NCI-H2107 (cell line): ENCODE measurements around the gene DCLK2.

ENCODE experiments used
- DNase-seq: peaks from one replicate; lab custom pipeline; 2025; lab: John Stamatoyannopoulos, UW

The DCLK2 gene

DNA sequence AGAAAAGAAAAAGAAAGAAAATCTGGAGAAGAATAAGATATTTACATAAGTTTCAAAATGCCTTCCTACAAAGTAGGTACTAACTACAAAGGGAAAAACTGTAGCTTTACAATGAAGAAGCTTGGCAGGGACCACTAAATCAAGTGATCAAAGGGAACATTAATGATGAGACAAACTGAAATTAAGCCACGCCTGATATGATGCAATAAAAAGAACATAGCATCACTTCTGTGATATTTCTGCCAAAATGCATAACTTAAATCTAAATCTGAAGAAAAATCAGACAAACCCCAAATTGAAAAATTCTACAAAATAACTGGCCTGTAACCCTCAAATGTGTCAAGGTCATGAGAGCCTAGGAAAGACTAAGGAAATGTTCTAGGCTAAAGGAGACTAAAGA lies 8.9 kb upstream of the DCLK2 start:
- no peak for DNase-seq

DNA sequence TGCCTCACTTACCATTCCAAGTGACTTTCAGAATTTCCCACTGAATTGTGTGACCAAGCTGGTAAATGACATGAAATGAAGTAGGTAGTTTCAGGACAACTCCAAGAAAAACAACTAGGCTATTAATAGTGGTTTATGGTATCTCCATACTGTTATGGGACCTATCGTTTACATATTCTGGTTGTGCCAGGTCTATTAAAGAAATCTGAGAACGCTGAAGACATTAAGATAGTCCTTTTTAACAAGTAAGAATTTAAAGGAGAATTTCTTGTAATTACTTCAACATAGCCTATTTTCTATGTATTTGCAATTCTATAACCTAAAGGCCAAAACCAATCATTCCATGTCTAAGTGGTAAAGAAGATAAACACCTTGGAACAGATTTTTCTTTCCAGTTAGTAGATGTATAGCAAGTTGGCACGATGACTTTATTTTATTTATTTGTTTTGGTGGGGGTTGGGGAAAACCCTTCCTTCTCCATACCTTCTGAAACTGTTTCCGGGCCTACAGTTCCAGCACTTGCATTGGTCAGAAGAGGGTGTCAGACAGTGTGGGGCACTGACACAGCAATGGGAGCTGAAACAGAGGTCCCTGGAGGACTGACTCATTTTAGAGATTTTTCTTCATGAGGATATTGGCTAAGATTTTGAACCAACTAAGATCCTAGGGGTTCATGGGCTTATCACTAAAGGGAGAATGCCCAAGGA lies 7.6 kb upstream of the DCLK2 start:
- DNase-seq: no peak

DNA sequence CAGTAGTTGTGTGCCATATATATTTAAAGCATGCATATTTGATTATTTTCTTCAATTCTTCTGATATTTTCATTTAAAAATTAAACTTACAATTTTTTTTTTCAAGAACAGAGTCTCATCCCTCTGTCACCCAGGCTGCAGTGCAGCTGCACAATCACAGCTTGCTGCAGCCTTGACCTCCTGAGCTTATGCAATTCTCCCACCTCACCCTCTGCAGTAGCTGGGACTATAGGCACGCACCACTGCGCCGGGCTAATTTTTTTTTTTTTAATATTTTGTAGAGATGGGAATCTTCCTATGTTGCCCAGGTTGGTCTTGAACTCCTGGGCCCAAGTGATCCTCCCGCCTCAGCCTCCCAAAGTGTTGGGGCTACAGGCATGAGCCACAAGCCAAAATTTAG lies 5.8 kb upstream of the DCLK2 start:
- no peak for DNase-seq

DNA sequence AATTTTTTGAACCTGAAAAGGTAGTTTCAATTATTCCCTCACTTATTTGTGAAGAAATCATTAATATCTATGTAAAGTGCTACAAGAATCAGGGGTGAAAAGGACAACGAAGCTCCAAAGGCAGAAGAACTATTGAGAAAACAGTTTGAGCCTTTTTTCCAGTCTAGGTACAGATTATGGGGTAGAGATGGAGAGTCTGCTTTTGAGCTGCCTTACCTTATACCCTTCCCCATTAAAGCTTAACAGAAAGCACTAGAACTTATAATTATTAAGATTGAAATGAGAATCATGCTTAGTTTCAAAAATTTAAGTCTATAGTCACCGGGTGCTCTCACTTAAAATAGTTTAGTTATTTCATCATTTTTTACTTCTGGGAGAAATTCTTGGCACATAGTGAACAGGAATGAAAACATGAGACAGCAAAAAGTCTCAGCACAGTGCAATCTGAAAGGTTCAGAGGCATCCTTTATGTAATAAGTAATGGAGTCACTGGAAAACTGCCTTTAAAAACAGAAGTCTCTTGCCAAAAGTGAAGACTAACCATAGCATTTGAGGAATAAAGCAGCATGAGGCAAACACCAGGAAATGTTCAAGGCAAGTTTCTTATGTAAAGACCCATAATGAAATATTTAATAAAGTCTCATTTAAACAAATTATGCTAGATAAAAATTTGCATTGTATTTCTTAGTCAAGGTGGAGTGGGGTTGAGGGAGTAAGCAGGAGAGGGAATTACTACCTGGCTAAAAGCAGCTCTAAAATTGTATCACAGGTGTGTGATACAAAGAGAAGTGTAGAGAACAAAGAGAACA lies 5.1 kb upstream of the DCLK2 start:
- no peak for DNase-seq

DNA sequence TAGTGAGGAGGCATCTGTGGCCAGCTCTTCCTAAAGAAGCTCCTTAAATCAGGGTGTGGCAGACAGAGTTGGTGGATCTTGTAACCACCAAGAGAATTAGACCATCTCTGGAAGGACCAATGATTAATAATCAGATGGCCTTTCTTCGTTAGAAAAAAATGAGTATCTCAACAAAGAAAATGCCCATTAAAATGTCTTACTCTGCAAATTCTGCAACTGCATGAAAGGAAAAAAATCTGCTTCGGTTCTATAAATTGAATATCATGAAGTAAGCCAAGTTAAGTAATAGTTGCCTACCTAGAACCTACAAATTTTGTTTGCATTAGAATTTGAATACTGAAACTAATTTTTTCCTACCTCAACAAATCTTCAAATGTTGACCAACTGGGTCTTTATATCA lies 4.2 kb upstream of the DCLK2 start:
- no peak for DNase-seq

DNA sequence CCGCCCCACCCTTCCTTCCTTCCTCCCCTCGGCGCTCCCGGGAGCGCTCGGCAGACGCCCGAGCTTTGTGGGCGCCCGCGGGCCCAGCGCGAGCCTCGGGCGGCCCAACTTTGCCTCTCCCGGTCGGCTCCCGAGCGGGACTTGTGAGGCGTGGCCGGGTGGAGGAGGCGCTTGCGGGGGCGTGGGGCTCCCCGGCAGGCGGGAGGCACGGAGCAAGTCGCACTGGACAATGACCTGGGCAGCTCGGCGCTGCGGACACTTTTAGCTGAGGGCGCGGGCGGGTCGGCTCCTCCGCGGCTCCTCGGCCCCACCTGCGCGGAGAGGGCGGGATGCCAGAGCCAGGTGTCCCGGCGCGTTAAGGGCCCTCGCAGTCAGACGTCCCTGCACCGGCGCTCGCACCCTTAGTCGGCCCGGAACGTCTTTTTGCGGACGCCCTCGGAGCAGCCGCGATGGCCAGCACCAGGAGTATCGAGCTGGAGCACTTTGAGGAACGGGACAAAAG lies 385 bp downstream of the DCLK2 start:
- no peak for DNase-seq

DNA sequence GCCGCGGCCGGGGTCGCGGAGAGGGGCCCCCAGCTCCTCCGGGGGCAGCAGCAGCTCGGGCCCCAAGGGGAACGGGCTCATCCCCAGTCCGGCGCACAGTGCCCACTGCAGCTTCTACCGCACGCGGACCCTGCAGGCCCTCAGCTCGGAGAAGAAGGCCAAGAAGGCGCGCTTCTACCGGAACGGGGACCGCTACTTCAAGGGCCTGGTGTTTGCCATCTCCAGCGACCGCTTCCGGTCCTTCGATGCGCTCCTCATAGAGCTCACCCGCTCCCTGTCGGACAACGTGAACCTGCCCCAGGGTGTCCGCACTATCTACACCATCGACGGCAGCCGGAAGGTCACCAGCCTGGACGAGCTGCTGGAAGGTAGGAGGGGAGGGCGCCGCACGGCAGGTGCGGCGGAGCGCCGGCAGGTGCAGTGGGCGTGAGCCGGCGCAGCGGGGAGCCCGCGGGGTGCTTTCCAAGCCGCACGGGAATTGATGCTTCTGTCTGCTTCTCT lies 886 bp downstream of the DCLK2 start:
- DNase-seq: peak; percentile 12

DNA sequence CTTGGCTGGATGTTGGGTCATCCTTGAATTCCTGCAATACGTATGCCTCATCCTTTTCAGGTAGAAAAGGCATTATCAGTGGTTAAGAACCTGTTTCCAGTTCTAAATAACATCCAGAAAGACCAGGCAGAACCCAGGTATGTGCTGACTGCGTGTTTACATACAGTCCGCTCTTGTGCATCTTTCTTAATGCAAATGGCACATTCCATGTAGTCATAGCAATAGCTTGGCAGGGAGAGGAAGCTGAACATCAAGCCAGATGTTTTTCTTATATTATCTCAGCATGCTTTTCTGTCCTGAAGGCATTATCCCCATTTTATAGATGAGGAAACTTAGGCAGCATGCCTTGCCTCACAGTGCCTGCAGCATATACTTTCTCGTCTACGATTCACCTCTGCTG lies 2.1 kb downstream of the DCLK2 start:
- DNase-seq: no peak

DNA sequence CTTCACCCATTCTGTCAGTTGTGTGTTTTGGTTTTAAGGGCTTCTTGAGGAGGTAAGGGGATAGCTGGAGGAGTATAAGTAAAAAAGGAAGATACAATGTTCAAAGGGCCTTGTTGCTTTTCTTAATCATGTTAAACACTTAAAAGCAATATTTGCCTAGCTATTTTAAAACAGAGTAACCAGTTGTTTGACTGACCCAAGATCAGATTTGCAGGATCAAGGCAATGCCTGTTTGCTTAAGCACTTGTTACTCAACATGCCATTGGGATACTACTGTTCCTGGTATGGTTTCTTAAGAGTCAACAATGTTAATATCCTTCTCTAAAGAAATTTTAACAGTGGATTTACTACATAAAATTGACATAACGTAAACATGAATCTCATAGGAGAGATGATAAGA lies 2.6 kb downstream of the DCLK2 start:
- no peak for DNase-seq

DNA sequence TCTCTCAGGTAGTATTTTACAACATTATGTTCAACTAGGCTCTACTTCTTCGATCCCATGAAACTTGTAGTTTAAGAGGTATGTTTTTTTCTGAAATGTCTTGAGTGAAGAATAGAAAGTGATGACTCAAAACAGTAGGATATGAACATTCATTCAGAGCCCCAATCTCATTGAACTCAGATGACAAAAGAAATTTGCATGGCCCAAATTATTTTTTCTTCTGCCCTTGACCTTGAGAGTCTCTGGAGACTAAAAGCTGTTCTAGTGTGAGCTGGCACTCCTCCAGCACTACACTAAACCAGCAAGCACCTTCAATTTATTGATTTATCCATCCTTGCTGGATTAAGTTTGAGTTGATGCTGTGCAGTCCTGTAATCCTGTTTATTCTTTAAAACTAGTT lies 4.0 kb downstream of the DCLK2 start:
- no peak for DNase-seq

DNA sequence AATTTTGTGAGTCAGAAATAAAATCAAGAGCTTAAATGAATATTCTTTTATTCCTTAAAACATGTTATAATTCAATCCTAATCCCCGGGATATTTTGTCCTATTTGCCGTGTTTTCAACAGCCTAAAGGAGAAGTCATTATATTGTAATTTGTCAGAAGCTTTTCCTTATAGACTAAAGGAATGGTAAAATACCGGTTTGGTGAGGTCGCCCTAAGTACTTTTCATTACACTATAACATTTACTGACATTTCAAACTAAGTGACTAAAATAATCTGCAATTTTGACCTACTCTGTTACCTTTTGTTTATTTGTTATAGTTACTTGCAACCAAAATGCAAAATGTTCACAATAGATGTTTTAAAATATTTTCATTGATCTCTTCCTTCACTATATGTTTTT lies 8.8 kb downstream of the DCLK2 start:
- DNase-seq: no peak

DNA sequence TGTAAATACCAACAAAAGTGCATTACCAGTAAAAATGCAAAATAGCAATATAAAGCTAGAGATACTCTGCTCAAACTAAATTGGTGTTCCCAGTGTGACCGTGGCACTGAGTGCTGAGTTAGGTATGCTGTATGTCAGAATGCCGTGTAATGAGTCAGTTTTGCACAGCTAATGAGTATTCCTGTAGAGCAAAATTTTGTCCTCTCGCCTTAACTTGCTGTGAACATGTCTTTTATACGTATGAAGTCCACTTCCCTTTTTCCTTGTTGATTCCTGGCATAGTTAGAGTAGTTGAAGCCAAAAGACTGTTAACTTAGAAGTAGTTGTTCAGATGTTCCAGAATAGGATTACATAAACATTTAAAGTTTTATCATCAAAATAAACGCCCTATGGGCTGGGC lies 11.5 kb downstream of the DCLK2 start:
- DNase-seq: no peak

DNA sequence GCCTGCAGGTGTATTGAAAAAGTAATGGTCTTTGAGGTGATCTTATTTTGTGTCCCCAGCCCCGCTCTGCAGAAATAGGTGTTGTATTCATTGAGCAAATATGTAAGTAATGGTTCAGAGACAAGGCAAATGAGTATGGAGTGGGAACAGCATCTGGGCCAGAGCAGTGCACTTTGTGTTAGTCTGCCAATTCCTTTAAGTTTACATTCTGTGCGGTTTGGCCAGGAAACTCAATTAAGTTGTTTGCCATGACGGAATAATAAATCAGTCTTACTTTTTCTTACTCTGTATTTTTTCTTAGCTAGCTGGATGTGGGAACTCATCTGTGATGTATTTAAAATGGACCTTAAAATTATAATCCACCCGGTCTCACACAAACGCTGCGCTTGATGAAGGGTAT lies 12.6 kb downstream of the DCLK2 start:
- DNase-seq: no peak

DNA sequence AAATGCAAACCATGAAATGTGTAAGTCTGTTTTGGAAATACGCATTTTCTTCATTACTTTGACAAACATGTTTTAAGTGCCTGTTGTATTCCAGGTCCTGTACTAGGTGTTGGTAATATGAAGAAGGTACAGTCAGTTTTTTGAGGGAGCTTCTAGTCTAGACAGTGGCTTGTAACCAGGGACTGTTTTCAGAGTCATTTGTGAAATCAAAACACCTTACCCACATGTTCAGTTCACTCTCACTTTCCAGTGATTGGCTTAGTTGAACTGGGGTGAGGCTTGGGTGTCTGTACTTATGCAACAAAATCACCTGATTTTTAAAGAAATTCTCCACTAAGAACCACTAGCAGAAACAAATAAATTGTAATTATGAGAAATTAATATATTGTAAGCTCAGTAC lies 16.4 kb downstream of the DCLK2 start:
- no peak for DNase-seq

DNA sequence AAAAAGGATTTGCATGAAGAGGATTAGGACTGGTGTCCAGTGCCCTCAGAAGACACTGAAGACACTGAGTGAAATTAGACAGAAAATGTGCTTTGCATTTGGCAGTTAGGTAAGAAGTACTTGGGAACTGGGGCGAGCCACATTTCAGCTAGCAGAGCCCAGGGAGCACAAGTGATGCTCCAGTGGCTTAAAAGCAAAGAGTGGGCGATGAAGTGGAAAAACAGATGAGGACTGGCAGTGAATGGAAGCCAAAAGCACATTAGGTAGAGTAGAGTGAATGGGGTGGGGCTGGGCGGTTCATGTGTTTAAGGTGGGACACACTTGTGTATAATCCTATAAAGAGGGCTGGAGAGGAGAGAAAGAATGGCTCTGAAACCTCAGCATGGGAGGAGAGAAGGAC lies 18.4 kb downstream of the DCLK2 start:
- no peak for DNase-seq

DNA sequence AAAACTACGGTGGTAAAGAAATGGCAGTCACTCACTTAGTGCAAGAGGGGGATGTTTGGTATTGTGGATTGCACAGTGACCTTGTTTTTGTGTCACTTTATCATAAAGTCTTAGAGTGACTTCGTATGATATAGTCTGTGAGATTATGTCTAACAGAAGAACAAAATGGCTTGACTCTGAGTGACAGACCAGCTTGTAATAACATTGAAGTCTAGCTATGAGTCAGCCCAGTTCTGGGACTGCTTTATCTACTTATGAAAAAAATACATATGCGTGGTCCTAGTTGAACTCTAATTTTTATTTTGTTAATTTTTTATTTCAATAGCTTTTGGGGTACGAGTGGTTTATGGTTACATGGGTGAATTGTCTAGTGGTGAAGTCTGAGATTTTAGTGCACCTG lies 20.0 kb downstream of the DCLK2 start:
- DNase-seq: no peak

DNA sequence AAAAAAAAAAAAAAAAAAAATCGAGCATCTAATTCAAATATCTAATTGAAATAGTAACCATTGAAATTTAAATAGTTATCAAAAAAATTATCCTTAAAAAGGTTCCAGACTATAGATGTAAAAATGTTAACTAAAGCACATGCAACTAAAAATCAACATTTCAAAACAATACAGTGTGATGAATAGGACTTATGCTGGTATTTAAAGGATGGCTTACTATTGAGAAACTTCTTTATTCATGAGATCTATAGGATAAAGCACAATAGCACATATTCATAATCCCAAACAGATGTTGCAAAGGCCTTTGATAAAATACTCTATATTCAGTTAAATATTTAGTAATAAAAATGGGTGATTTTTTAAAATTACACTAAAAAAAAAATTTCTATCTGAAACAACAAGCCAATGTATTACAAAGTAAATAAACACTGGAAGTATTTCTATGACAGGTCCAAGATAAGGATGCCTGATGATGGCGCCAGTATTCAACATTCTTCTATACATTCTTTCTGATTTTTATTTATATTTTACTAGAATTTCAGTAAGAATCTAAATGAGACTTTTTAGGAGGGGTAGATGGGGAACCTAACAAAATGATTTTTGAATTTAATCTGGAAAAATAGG lies 26.3 kb downstream of the DCLK2 start:
- DNase-seq: no peak

DNA sequence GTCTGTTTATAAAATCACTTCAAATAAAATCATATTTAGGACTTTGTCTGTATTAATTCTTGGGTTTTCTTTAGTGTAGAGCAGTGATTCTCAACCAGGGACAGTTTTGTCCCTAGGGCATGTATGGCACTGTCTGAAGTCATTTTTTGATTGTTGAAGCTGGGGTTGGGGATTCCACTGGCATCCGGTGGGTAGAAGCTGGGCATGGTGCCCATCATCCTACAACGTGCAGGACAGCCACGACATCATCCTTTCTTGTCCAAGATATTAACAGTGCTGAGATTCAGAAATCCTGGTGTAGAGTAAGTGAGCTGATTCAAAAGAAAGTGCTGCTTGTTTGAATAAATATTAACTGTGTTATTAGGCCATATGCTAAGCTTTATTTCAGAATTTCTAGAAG lies 28.6 kb downstream of the DCLK2 start:
- no peak for DNase-seq

DNA sequence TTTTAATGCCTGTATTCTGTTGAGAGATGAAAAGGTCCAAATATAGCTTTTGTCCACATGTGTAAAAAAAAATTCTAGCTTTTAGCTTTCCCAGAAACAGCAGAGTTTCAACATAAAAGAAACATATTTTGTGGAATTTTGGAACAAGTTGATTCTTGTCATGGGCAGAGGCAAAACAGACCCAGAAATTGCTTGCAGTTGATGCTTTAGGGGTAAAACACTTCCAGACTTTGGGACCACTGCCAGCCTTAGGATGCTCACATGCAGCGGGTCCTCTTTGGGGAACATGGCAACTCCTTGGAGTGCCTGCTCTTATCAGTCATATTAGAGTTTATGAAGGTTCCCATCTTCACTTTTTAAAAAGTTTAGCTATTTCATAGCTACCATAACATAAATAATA lies 30.4 kb downstream of the DCLK2 start:
- DNase-seq: no peak

DNA sequence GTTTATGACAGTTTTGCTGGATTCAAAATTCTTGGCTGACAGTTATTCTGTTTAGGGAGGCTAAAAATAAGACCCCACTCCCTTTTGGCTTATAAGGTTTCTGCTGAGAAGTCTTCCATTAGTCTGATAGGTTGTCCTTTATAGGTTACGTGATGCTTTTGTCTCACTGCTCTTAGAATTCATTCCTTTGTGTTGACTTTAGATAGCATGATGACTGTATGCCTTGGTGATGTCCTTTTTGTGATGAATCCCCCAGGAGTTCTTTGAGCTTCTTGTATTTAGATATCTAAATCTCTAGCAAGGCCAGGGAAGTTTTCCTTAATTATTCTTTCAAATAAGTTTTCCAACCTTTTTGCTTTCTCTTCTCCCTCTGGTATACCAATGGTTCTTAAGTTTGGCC lies 36.4 kb downstream of the DCLK2 start:
- DNase-seq: no peak

DNA sequence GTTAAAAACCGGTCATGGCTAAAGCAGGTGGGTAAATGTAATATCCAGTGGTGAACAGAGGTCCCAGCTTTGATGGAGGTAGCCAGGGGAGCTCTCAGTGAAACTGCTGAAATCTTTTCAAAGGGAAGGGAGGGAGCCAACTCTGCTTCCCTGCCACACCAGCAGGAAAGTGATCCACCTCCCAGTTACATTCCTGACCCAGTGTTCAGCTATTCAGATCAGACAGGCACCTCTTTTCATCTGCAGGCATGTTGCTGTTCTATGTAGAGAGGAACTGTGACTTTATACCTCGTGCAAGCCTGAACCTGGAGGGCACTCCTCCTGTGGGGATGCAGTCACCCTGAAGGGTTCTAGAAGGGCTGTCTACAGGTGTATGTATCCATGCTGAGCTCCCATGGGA lies 37.6 kb downstream of the DCLK2 start:
- DNase-seq: no peak

DNA sequence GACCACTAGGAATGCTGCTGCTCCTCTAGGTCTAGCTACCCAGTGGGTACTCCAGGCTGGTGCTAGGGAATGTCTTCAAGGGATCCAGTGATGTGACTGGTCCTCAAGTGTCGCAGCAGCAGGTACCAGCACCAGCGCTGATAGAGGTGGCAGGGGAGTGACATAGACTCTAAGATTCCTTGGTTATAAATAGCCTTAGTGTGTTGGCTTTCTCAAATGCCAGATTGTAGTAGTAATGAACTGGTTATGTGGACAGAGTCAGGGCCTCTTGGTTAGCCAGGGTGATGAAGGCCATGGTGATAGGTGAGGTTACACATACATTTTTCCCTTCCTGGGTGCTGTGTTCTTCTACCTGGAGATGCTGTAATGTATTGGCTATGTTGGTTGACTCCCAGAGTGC lies 38.3 kb downstream of the DCLK2 start:
- DNase-seq: no peak

DNA sequence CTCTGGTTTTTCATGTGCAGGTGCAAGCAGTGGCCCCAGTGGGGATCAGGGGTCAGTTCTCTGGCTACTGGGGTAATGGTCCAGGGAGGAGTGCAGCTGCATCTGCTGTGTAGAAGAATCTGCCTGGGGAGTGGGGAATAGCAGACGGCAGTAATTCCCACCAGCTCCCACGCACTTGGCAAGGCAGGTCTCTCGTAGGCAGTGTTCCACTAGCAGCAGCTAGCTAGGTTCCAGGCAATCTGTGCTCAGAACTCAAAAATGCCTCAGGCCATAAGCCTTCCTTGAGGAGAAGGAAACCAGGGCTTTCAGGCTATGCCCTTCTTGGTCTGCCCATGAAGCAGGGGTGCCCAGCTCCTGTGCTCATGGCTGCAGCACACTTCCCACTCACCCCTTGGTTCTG lies 38.8 kb downstream of the DCLK2 start:
- DNase-seq: no peak
